K562 (cell line): Measurements from ENCODE around the gene UHRF1. TPM values are rescaled to one million over a fixed set of nuclear protein-coding genes. Genes with fewer than 3 reads are reported as not detected.
A peak's percentile ranks its signal among the peaks of the same experiment; 100 is the strongest.

Source experiments
- CCAR2 ChIP-seq: fragments of 200-400 bp; formaldehyde crosslinking; IDR thresholded peaks from 2 replicates; pipeline ENCODE4 v1.6.1; 2017; ENCODE audit warnings: mild to moderate bottlenecking, low read depth, low read length
- CCNT2 ChIP-seq: IDR thresholded peaks from 2 replicates; pipeline ENCODE4 v1.6.1; 2011; ENCODE audit warnings: borderline replicate concordance, low read depth, mild to moderate bottlenecking, moderate library complexity, mixed read lengths, low read length; ENCODE audit not compliant: insufficient read length; ENCODE audit errors: extremely low read depth
- CEBPB ChIP-seq: fragments of 450-650 bp; IDR thresholded peaks from 2 replicates; pipeline ENCODE4 v1.6.1; 2016; ENCODE audit warnings: missing genetic modification characterization, missing compliant biosample characterization
- FOXM1 ChIP-seq, 2 experiments: fragments of 450-650 bp in 1 of 2; sonication (generic) in 1 of 2; formaldehyde crosslinking in 1 of 2; IDR thresholded peaks; 2 replicates each; pipeline versions ENCODE4 v1.6.1 to v1.9.0; 2017 to 2022; ENCODE audit warnings: low read depth in 2 of 2, mild to moderate bottlenecking in 2 of 2, missing genetic modification reagents in 1 of 2, moderate library complexity in 1 of 2
- HDGF ChIP-seq: fragments of 450-650 bp; IDR thresholded peaks from 2 replicates; pipeline ENCODE4 v1.6.1; 2016
- HMGN3 ChIP-seq: IDR thresholded peaks from 2 replicates; pipeline ENCODE4 v1.6.1; 2011; ENCODE audit warnings: borderline replicate concordance, low read depth, mild to moderate bottlenecking, mixed read lengths, low read length; ENCODE audit not compliant: insufficient read length; ENCODE audit errors: extremely low read depth
- HOXB6 ChIP-seq: fragments of 250-450 bp; sonication (Bioruptor Pico); IDR thresholded peaks from 2 replicates; pipeline ENCODE4 v1.5.1; 2022; ENCODE audit warnings: mild to moderate bottlenecking, borderline replicate concordance
- JUNB ChIP-seq: fragments of 450-650 bp; formaldehyde crosslinking; conservative IDR thresholded peaks from 2 replicates; pipeline ENCODE4 v1.4.0; 2020; ENCODE audit warnings: mild to moderate bottlenecking
- KDM4B ChIP-seq, 2 experiments: fragments of 450-650 bp in 1 of 2; sonication (generic) in 1 of 2; IDR thresholded peaks; 2 replicates each; pipeline ENCODE4 v1.6.1; 2016 to 2017; ENCODE audit warnings: borderline replicate concordance in 2 of 2, antibody characterized with exemption in 1 of 2, low read depth in 1 of 2, mild to moderate bottlenecking in 1 of 2
- NCOA1 ChIP-seq: fragments of 450-650 bp; IDR thresholded peaks from 2 replicates; pipeline ENCODE4 v1.6.1; 2016; ENCODE audit warnings: low read depth
- NCOA2 ChIP-seq, 2 experiments: fragments of 450-650 bp; IDR thresholded peaks; 2 replicates each; pipeline ENCODE4 v1.6.1; 2018; ENCODE audit warnings: mild to moderate bottlenecking in 2 of 2, moderate library complexity in 1 of 2; ENCODE audit not compliant: partially characterized antibody in 2 of 2
- NFE2 ChIP-seq: IDR thresholded peaks from 2 replicates; pipeline ENCODE4 v1.6.1; 2014; ENCODE audit warnings: antibody characterized with exemption, low read depth
- PHF20 ChIP-seq: fragments of 450-650 bp; IDR thresholded peaks from 2 replicates; pipeline ENCODE4 v1.6.1; 2018; ENCODE audit not compliant: partially characterized antibody
- PRMT5 ChIP-seq: sonication (generic); formaldehyde crosslinking; IDR thresholded peaks from 2 replicates; pipeline ENCODE4 v1.5.0; 2020; ENCODE audit warnings: missing genetic modification reagents
- SMAD1 ChIP-seq: fragments of 150-350 bp; IDR thresholded peaks from 2 replicates; pipeline ENCODE4 v1.6.1; 2014; ENCODE audit warnings: low read length, low read depth; ENCODE audit not compliant: partially characterized antibody
- SUPT5H ChIP-seq: fragments of 450-650 bp; IDR thresholded peaks from 2 replicates; pipeline ENCODE4 v1.6.1; 2016
- TRIM24 ChIP-seq, 2 experiments: fragments of 450-650 bp; IDR thresholded peaks; 2 replicates each; pipeline ENCODE4 v1.6.1; 2016
- ZBED1 ChIP-seq: IDR thresholded peaks from 2 replicates; pipeline ENCODE4 v1.6.1; 2014
- ZNF384 ChIP-seq: IDR thresholded peaks from 2 replicates; pipeline ENCODE4 v1.6.1; 2012; ENCODE audit warnings: low read depth, low read length, improper control_type of control experiment
- ZNF778 ChIP-seq: fragments of 450-650 bp; formaldehyde crosslinking; IDR thresholded peaks from 2 replicates; pipeline ENCODE4 v1.4.0; 2020; ENCODE audit warnings: mild to moderate bottlenecking, moderate library complexity
- polyA plus RNA-seq, 8 experiments: library from polyadenylated mRNA; depleted of rRNA in 4 of 8; stranded (reverse) in 5 of 8; unstranded in 3 of 8; fragments of >200 nt; fragmentation: Nextera tagmentation in 2 of 8; fragmentation: Illumina TruSeq in 1 of 8; extraction: Ambion mirVana in 2 of 8; extraction: Trizol in 1 of 8; gene quantifications; 2 replicates each; pipeline versions ENCODE4 v1.2.1 to v1.2.3, GENCODE V29; 2011 to 2014; ENCODE audit warnings: inconsistent platforms in 1 of 8, missing spikeins in 1 of 8
- total RNA-seq, 7 experiments: library from RNA; depleted of rRNA in 6 of 7; stranded (reverse); fragments of >200 nt in 6 of 7; fragmentation: Illumina TruSeq in 2 of 7; extraction: Trizol in 2 of 7; gene quantifications; 2 replicates each; pipeline versions ENCODE4 v1.2.1 to v1.2.3, GENCODE V29; 2011 to 2021; ENCODE audit warnings: low replicate concordance in 1 of 7
- TF ChIP-seq, protein P1 (sequence below): IDR thresholded peaks from 2 replicates; pipeline ENCODE4 v1.6.1; 2011; ENCODE audit warnings: borderline replicate concordance, low read depth, mild to moderate bottlenecking, moderate library complexity, low read length; ENCODE audit not compliant: insufficient read depth, poor library complexity, severe bottlenecking
- TF ChIP-seq, protein P2 (sequence below): fragments of 450-650 bp; IDR thresholded peaks from 2 replicates; pipeline ENCODE4 v1.6.1; 2016; ENCODE audit warnings: mild to moderate bottlenecking
- TF ChIP-seq, protein P3 (sequence below): fragments of 250-450 bp; sonication (Bioruptor Pico); IDR thresholded peaks from 2 replicates; pipeline ENCODE4 v1.4.0; 2020; ENCODE audit warnings: mild to moderate bottlenecking, moderate library complexity, borderline replicate concordance

UHRF1 gene
- total and polyA plus RNA-seq, 9 of the 15 experiments (the other 6 are each of a cell fraction or from before 2014, with no cell fraction given), result 6.0 to 101 (median 30.9) TPM

DNA sequence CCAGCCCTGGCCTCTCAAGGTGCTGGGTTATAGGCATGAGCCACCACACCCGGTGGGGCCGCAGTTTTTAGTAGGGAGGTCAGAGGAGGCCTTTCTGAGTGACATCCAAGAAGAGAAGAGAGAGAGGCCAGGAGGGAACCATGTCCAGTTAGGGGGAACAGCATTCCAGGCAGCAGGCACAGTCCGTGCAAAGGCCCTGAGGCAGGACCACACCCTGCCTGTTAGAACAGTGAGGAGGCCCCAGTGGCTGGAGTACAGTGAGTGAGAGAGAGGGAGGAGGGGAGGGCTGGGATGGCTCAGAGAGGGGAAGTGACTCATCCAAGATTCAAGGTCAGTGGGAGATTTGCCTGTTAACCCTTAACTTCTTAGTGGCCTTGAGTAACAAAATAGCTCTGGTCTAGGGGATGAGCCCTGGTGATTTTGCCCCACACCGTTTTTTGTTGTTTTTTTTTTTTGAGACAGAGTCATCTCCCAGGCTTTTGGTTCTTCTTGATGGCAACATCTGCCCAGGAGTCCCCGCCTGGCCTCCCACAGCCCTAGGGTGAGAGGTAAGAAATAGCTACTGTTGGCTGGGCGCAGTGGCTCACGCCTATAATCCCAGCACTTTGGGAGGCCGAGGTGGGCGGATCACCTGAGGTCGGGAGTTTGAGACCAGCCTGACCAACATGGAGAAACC is 39.1 kb upstream of the UHRF1 start (continued):
- no peak for TF ChIP-seq SMAD1
- TF ChIP-seq ZBED1, result no peak
- TF ChIP-seq TRIM24 (IDR thresholded peaks at IDR 0.05), result peak; percentile 67 to 85
- no peak for TF ChIP-seq CCAR2
- TF ChIP-seq, protein P1, sequence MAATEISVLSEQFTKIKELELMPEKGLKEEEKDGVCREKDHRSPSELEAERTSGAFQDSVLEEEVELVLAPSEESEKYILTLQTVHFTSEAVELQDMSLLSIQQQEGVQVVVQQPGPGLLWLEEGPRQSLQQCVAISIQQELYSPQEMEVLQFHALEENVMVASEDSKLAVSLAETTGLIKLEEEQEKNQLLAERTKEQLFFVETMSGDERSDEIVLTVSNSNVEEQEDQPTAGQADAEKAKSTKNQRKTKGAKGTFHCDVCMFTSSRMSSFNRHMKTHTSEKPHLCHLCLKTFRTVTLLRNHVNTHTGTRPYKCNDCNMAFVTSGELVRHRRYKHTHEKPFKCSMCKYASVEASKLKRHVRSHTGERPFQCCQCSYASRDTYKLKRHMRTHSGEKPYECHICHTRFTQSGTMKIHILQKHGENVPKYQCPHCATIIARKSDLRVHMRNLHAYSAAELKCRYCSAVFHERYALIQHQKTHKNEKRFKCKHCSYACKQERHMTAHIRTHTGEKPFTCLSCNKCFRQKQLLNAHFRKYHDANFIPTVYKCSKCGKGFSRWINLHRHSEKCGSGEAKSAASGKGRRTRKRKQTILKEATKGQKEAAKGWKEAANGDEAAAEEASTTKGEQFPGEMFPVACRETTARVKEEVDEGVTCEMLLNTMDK, result no peak
- TF ChIP-seq ZNF384, result peak; percentile 77
- TF ChIP-seq FOXM1 (IDR thresholded peaks at IDR 0.05; ENCODE audit: low read depth), result peak; percentile 62
- no peak for TF ChIP-seq FOXM1 (CRISPR knock-in tag; IDR thresholded peaks at IDR 0.05; ENCODE audit: low read depth)
- TF ChIP-seq, protein P2, sequence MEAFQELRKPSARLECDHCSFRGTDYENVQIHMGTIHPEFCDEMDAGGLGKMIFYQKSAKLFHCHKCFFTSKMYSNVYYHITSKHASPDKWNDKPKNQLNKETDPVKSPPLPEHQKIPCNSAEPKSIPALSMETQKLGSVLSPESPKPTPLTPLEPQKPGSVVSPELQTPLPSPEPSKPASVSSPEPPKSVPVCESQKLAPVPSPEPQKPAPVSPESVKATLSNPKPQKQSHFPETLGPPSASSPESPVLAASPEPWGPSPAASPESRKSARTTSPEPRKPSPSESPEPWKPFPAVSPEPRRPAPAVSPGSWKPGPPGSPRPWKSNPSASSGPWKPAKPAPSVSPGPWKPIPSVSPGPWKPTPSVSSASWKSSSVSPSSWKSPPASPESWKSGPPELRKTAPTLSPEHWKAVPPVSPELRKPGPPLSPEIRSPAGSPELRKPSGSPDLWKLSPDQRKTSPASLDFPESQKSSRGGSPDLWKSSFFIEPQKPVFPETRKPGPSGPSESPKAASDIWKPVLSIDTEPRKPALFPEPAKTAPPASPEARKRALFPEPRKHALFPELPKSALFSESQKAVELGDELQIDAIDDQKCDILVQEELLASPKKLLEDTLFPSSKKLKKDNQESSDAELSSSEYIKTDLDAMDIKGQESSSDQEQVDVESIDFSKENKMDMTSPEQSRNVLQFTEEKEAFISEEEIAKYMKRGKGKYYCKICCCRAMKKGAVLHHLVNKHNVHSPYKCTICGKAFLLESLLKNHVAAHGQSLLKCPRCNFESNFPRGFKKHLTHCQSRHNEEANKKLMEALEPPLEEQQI, result peak; percentile 80
- TF ChIP-seq PRMT5, result no peak
- TF ChIP-seq CCNT2, result peak; percentile 40
- peak; percentile 96 for TF ChIP-seq HDGF
- peak; percentile 49; the same call in 1 of the 2 replicates for TF ChIP-seq NFE2
- TF ChIP-seq JUNB, result no peak
- TF ChIP-seq, protein P3, sequence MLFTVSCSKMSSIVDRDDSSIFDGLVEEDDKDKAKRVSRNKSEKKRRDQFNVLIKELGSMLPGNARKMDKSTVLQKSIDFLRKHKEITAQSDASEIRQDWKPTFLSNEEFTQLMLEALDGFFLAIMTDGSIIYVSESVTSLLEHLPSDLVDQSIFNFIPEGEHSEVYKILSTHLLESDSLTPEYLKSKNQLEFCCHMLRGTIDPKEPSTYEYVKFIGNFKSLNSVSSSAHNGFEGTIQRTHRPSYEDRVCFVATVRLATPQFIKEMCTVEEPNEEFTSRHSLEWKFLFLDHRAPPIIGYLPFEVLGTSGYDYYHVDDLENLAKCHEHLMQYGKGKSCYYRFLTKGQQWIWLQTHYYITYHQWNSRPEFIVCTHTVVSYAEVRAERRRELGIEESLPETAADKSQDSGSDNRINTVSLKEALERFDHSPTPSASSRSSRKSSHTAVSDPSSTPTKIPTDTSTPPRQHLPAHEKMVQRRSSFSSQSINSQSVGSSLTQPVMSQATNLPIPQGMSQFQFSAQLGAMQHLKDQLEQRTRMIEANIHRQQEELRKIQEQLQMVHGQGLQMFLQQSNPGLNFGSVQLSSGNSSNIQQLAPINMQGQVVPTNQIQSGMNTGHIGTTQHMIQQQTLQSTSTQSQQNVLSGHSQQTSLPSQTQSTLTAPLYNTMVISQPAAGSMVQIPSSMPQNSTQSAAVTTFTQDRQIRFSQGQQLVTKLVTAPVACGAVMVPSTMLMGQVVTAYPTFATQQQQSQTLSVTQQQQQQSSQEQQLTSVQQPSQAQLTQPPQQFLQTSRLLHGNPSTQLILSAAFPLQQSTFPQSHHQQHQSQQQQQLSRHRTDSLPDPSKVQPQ, result no peak
- TF ChIP-seq NCOA2 (IDR thresholded peaks at IDR 0.05; ENCODE audit: partially characterized antibody in 2 of 2), result no peak
- peak; percentile 67 for TF ChIP-seq NCOA1
- no peak for TF ChIP-seq ZNF778 (CRISPR knock-in tag)
- TF ChIP-seq HOXB6 (CRISPR knock-in tag), result no peak
- no peak for TF ChIP-seq SUPT5H
- no peak for TF ChIP-seq KDM4B (IDR thresholded peaks at IDR 0.05; ENCODE audit: borderline replicate concordance in 2 of 2, low read depth in 1 of 2)
- no peak for TF ChIP-seq CEBPB
- TF ChIP-seq PHF20, result peak; percentile 85
- TF ChIP-seq HMGN3, result no peak
